Kidney (tissue), 14 donors: ENCODE results near the gene NBEAL2. TPM values are rescaled to one million over a fixed set of nuclear protein-coding genes. Genes with fewer than 3 reads are reported as not detected.

ENCODE experiments used
- DNase-seq, 5 donors: peaks; one replicate each; pipeline ENCODE4 v3.0.0-alpha.2; 2013 to 2020
- FAIRE-seq: peaks from 2 replicates; lab custom pipeline; 2012; peaks lifted over from hg19 to GRCh38; lab: Jason Lieb, UNC
- H3K27ac ChIP-seq, 2 donors: one replicate each; pipeline ENCODE4 v1.7.0; 2013; ENCODE audit warnings: low read depth in 2 of 2, low read length in 2 of 2, inconsistent platforms in 1 of 2
- H3K27me3 ChIP-seq: one replicate; pipeline ENCODE4 v1.7.1; 2013; ENCODE audit warnings: low read length, inconsistent platforms; ENCODE audit not compliant: control insufficient read depth, insufficient read depth
- H3K36me3 ChIP-seq, 3 donors: one replicate each; pipeline versions ENCODE4 v1.7.0 to v1.7.1; 2013; ENCODE audit warnings: low read length in 3 of 3, control low read depth in 1 of 3, inconsistent platforms in 1 of 3; ENCODE audit not compliant: insufficient read depth in 3 of 3, control insufficient read depth in 2 of 3
- H3K4me1 ChIP-seq, 3 donors: one replicate each; pipeline versions ENCODE4 v1.7.0 to v1.7.1; 2013; ENCODE audit warnings: low read length in 3 of 3, inconsistent platforms in 1 of 3, low read depth in 1 of 3; ENCODE audit not compliant: control insufficient read depth in 2 of 3, insufficient read depth in 2 of 3
- H3K4me3 ChIP-seq, 3 donors: one replicate each; pipeline versions ENCODE4 v1.7.0 to v1.8.1; 2013; ENCODE audit warnings: low read length in 3 of 3, control low read depth in 1 of 3, inconsistent platforms in 1 of 3
- H3K9ac ChIP-seq, 3 donors: one replicate each; pipeline versions ENCODE4 v1.7.0 to v1.7.1; 2013; ENCODE audit warnings: low read length in 3 of 3, control low read depth in 1 of 3, inconsistent platforms in 1 of 3
- H3K9me3 ChIP-seq, 3 donors: one replicate each; pipeline versions ENCODE4 v1.7.0 to v1.7.1; 2013; ENCODE audit warnings: low read length in 3 of 3, control low read depth in 1 of 3, inconsistent platforms in 1 of 3; ENCODE audit not compliant: control insufficient read depth in 2 of 3, insufficient read depth in 1 of 3
- intact Hi-C: fragments of 100-400 bp; cut with DNase I; formaldehyde crosslinking; loops from one replicate; pipeline ENCODE4 v1.11.1; 2022
- polyA plus RNA-seq: library from polyadenylated mRNA; stranded (reverse); fragments of 350-450 nt; fragmentation: Illumina TruSeq; extraction: RNeasy Lipid Tissue Mini Kit (QIAGEN cat#74804); gene quantifications from one replicate; pipeline ENCODE4 v1.2.3, GENCODE V29; 2014; ENCODE audit warnings: low read depth, low replicate concordance; ENCODE audit not compliant: insufficient read depth
- total RNA-seq: library from RNA; stranded (reverse); fragmentation: NEBNext Ultra II Directional; extraction: Animal tissue kit (Norgen Biotek cat#: 25700); gene quantifications from one replicate; pipeline ENCODE4 v1.2.1, GENCODE V29; 2021
- TF ChIP-seq, protein P1 (sequence below): IDR thresholded peaks from 3 replicates; pipeline ENCODE4 v1.5.1; 2012; ENCODE audit warnings: mild to moderate bottlenecking, moderate library complexity, borderline replicate concordance; ENCODE audit not compliant: insufficient read depth; ENCODE audit errors: extremely low read depth
- donor health status: control.
- donor health status: control.
- donor health status: control.
- donor health status: control.
- donor health status: control.
- donor health status: DM: yes; HTN: yes; CAD: no.
- donor health status: Normal renal cell carcinoma (clear cell type).

Gene NBEAL2
- total and polyA plus RNA-seq, 2 donors from 2014 or later: 25.7 to 82.8 TPM

DNA sequence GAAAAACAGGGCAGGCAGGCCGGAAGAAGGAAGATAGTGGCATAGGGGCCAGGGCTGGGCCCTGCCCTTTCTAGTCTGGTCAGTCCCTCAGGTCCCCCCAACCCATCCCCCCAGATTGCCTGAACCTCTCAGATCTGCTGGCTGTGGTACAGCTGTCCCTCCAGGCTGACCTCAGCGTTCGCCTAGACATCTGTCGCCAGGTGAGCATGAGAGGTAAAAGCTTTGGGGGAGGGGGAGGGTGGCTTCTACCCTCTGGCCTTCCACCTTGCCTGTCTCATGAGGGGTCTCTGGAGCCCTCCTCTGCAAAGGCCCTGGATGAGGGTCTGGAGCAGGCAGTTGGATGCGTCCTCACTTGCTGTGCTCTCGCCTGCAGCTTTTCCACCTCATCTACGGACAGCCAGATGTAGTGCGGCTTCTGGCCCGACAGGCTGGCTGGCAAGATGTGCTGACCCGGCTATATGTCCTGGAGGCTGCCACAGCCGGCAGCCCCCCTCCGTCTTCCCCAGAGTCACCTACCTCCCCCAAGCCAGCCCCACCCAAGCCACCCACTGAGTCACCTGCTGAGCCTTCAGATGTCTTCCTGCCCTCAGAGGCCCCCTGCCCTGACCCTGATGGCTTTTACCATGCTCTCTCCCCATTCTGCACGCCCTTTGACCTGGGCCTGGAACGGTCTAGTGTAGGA lies 20.2 kb downstream of the NBEAL2 start:
- intact Hi-C loops: loop anchor here (10.0 kb wide), 1 partner anchor 75 kb away; no protein-coding TSS in a partner anchor
- Histone ChIP-seq H3K9ac (no peak overlapping the region), H3K9me3 (no peaks in the 10 kb centered on the region), H3K27me3 (no peaks in the 10 kb centered on the region), H3K36me3 (peaks cover 0 to 30% (median 13%) of the 10 kb centered on the region in 3 donors), H3K27ac (no peak overlapping the region), H3K4me3 (no peak overlapping the region), H3K4me1 (peaks cover 0 to 4% (median 3%) of the 10 kb centered on the region in 3 donors)
- DNase-seq: peak in 1 of 5 donors; percentile 59
- FAIRE-seq: no peak
- TF ChIP-seq, protein P1, sequence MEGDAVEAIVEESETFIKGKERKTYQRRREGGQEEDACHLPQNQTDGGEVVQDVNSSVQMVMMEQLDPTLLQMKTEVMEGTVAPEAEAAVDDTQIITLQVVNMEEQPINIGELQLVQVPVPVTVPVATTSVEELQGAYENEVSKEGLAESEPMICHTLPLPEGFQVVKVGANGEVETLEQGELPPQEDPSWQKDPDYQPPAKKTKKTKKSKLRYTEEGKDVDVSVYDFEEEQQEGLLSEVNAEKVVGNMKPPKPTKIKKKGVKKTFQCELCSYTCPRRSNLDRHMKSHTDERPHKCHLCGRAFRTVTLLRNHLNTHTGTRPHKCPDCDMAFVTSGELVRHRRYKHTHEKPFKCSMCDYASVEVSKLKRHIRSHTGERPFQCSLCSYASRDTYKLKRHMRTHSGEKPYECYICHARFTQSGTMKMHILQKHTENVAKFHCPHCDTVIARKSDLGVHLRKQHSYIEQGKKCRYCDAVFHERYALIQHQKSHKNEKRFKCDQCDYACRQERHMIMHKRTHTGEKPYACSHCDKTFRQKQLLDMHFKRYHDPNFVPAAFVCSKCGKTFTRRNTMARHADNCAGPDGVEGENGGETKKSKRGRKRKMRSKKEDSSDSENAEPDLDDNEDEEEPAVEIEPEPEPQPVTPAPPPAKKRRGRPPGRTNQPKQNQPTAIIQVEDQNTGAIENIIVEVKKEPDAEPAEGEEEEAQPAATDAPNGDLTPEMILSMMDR: no peak

DNA sequence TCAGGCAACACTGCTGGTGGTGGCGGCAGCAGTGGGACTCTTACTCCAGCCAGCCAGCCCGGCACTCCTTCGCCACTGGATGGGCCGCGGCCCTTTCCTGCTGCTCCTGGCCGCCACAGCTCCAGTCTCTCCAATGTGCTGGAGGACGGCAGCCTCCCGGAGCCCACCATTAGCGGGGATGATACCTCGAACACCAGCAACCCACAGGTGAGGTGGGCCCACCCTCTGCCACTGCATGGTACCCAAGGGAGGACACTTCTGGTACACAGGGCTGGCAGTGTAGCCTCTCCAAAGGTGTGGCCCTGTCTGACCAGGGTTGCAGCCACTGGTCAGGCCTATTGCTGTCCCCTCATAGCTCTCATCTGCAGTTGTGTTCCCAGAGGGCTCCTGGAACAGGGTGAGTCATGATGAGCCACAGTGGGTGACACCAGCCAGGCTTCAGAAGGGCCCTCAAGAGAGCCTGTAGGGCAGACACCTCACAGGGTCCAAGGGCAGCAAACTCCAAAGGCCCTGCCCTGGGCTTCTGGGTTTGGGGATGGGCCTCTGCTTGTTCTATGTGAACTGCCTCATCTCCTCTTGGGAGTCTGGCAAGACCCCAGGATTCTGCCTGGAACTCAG lies 20.8 kb downstream of the NBEAL2 start:
- Histone ChIP-seq H3K4me3 (no peak overlapping the region), H3K9me3 (no peaks in the 10 kb centered on the region), H3K27me3 (no peaks in the 10 kb centered on the region), H3K27ac (no peak overlapping the region), H3K36me3 (peaks cover 0 to 33% (median 13%) of the 10 kb centered on the region in 3 donors), H3K4me1 (peaks cover 0 to 4% (median 3%) of the 10 kb centered on the region in 3 donors), H3K9ac (no peak overlapping the region)
- FAIRE-seq: no peak
- TF ChIP-seq, protein P1: no peak
- DNase-seq: peak in 1 of 5 donors; percentile 78
- intact Hi-C loops: no loop called here

- DNase-seq (peak in 1 of 5 donors; percentile 61), FAIRE-seq (no peak)
- H3K9me3 ChIP-seq: no peaks in the 10 kb centered on the region
- H3K36me3 ChIP-seq: peaks cover 0 to 36% (median 17%) of the 10 kb centered on the region in 3 donors
- H3K4me3 ChIP-seq: no peak overlapping the region
- TF ChIP-seq, protein P1: no peak
- intact Hi-C loops: no loop called here
- no peaks in the 10 kb centered on the region for H3K27me3 ChIP-seq
- no peak overlapping the region for H3K27ac ChIP-seq
- no peak overlapping the region for H3K9ac ChIP-seq
- H3K4me1 ChIP-seq: peaks cover 0 to 4% (median 3%) of the 10 kb centered on the region in 3 donors
These were observed 21.7 kb downstream of the NBEAL2 start for GRCh38 chr3:47000922-47001730.
